ENCODE data around the gene CHI3L2. TPM values are rescaled to one million over a fixed set of nuclear protein-coding genes. Genes with fewer than 3 reads are reported as not detected.

CHI3L2 gene
- total RNA-seq, 2 experiments from 2014 or later = 9.2 to 10.4 TPM

DNA sequence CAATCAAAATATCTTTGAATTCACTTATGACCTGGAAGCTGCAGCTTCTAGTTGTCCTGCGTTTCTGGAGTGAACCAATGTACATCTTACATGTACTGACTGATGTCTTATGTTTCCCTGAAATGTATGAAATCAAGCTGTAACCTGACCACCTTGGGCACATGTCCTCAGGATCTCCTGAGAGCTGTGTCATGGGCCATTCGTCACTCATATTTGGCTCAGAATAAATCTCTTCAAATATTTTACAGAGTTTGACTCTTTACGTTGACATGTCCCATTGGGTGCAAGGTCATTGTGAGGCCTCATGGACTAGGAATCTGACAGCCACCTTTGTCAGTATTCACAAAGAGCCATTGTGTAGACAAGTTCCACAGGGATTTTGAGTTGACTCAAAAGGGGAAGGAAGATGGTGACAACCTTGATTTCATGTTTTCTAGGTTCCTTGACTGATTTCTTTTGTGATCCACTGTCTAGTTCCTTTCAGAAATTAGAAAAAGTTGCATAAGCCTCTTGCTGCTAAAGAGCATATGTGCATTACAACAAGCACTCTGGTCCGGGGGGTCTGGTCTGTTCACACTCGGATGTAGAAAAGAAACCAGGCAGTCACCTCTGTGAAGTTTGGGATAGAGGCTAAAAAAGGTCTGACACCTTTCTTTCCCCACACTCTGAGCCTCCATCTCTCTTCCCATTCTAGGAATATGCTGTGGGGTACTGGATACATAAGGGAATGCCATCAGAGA, 10.7 kb downstream of the CHI3L2 start:
- POLR2A ChIA-PET = interaction anchor here (0.8 kb wide), 1 partner anchor 9 kb away, joined by 3 read pairs; no protein-coding TSS in a partner anchor
- DNase-seq = no peak
- peaks cover 6% of the 10 kb centered on the region for H3K36me3 Mint-ChIP-seq (ENCODE audit: low read depth)
- no peak overlapping the region for H3K27ac Mint-ChIP-seq
- no peak for ATAC-seq
- CTCF ChIA-PET = no interaction called here
- H3K9me3 Mint-ChIP-seq = no peaks in the 10 kb centered on the region
- no peaks in the 10 kb centered on the region for H3K27me3 Mint-ChIP-seq
- intact Hi-C loops (cut with micrococcal nuclease) = no loop called here
- TF ChIP-seq, protein P1, sequence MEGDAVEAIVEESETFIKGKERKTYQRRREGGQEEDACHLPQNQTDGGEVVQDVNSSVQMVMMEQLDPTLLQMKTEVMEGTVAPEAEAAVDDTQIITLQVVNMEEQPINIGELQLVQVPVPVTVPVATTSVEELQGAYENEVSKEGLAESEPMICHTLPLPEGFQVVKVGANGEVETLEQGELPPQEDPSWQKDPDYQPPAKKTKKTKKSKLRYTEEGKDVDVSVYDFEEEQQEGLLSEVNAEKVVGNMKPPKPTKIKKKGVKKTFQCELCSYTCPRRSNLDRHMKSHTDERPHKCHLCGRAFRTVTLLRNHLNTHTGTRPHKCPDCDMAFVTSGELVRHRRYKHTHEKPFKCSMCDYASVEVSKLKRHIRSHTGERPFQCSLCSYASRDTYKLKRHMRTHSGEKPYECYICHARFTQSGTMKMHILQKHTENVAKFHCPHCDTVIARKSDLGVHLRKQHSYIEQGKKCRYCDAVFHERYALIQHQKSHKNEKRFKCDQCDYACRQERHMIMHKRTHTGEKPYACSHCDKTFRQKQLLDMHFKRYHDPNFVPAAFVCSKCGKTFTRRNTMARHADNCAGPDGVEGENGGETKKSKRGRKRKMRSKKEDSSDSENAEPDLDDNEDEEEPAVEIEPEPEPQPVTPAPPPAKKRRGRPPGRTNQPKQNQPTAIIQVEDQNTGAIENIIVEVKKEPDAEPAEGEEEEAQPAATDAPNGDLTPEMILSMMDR (IDR thresholded peaks at IDR 0.05) = no peak
- H3K4me1 Mint-ChIP-seq (ENCODE audit: low read depth) = peaks cover 3% of the 10 kb centered on the region
- H3K4me3 Mint-ChIP-seq = no peak overlapping the region

DNA sequence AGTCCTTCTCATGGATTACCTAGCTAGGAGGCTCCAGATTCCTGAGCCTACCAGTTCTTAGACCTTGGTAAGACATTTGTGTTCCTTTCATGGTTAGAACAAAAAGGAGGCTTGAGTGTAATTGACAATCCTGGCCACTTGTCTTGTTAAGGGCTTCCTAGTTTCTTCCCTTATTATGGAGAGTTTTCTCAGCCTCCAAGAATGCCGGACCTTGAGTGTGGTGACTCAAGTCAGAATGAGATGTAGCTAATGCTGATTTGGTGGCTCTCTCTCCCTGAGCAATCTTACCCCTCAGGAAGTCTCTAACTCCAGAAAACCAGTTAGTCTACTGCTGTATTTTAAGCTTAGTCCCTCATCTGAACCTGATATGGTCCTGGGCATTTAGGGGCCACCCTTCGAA, 14.3 kb downstream of the CHI3L2 start:
- intact Hi-C loops (cut with micrococcal nuclease) = no loop called here
- TF ChIP-seq, protein P1 (IDR thresholded peaks at IDR 0.05) = no peak
- H3K4me3 Mint-ChIP-seq = no peak overlapping the region
- H3K27ac Mint-ChIP-seq = no peak overlapping the region
- peaks cover 5% of the 10 kb centered on the region for H3K36me3 Mint-ChIP-seq (ENCODE audit: low read depth)
- no peaks in the 10 kb centered on the region for H3K9me3 Mint-ChIP-seq
- H3K27me3 Mint-ChIP-seq = no peaks in the 10 kb centered on the region
- DNase-seq (no peak), ATAC-seq (no peak)
- H3K4me1 Mint-ChIP-seq (ENCODE audit: low read depth) = no peaks in the 10 kb centered on the region
- CTCF ChIA-PET = interaction anchor here (1.2 to 1.4 kb wide), 2 partner anchors 12 to 91 kb away, joined by 3 to 4 read pairs; no protein-coding TSS in a partner anchor
- POLR2A ChIA-PET = interaction anchor here (1.3 kb wide), 1 partner anchor 25 kb away, joined by 3 read pairs; no protein-coding TSS in a partner anchor

DNA sequence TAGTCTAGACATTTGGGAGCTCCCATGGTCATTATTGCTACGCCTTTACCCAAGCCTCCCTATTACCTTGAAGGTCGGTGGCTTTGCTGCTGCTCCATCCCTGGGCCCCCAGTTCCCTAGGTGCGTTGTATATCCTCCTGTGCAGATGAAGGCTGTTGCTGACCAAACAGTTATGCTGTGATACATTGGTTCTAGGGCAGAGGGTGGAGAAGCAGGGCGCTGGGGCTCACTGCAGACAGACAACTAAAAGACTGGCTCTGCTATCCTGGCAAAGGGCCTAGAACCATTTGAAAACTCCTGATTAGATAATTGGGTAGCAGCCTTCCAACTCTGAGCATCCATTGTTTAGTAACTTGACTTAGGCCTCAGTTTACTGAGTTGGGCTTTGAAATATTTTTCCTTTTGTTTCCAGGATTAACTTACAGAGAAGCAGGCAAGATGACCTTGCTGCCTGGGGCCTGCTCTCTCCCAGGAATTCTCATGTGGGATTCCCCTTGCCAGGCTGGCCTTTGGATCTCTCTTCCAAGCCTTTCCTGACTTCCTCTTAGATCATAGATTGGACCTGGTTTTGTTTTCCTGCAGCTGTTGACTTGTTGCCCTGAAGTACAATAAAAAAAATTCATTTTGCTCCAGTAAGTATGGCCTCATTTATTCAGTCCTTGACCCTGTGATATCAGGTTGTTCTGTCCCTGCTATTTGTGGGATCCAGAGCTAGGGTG, 15.5 kb downstream of the CHI3L2 start:
- CTCF ChIA-PET = interaction anchor here (1.4 kb wide), 1 partner anchor 11 kb away, joined by 3 read pairs; no protein-coding TSS in a partner anchor
- no peak for ATAC-seq
- H3K27me3 Mint-ChIP-seq = no peaks in the 10 kb centered on the region
- H3K27ac Mint-ChIP-seq = no peak overlapping the region
- TF ChIP-seq, protein P1 (IDR thresholded peaks at IDR 0.05) = no peak
- no peak overlapping the region for H3K4me3 Mint-ChIP-seq
- intact Hi-C loops (cut with micrococcal nuclease) = no loop called here
- no peaks in the 10 kb centered on the region for H3K4me1 Mint-ChIP-seq (ENCODE audit: low read depth)
- peaks cover 2% of the 10 kb centered on the region for H3K36me3 Mint-ChIP-seq (ENCODE audit: low read depth)
- POLR2A ChIA-PET = interaction anchor here (1.3 to 1.4 kb wide), 2 partner anchors 10 to 24 kb away, joined by 3 read pairs; no protein-coding TSS in a partner anchor
- DNase-seq = no peak
- no peaks in the 10 kb centered on the region for H3K9me3 Mint-ChIP-seq

DNA sequence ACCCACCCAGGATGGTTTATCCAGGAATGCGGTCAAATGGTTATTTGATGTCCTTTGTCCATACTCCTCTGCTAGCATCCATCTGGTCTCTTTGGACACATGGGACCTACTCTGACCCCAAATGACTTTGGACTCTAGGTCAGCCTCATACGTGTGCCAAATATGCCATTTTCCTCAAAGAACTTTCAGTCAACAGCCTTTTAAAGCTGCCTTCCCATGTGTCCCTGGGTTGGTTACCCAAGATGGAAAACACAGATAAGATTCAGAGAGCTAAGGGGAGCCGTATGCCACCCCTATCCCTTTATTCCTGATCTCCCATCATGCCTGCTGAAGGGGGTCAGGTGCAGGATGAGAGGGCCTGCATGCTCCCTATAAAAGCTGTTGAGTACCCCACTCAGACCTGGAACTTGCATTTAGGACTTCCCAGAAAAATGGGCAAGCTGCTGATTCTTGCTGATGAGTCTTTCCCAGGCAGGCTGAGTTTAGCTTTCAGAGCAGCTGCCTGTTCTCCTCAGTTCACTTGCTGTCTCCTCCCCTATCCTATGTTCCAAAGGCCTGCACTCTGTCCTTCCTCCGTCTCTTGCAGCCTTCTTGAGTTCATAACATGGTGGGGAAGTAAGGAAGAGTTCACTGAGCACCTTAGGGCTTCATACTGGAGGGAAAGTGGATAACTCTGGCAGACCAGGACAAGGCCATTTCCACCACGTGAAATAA, 19.8 kb downstream of the CHI3L2 start:
- no peaks in the 10 kb centered on the region for H3K27me3 Mint-ChIP-seq
- TF ChIP-seq, protein P1 (IDR thresholded peaks at IDR 0.05) = no peak
- peaks cover 12% of the 10 kb centered on the region for H3K4me1 Mint-ChIP-seq (ENCODE audit: low read depth)
- H3K27ac Mint-ChIP-seq = no peak overlapping the region
- H3K9me3 Mint-ChIP-seq = no peaks in the 10 kb centered on the region
- ATAC-seq (no peak), DNase-seq (no peak)
- ChIA-PET POLR2A (interaction anchor here (1.1 kb wide), 1 partner anchor 59 kb away, joined by 3 read pairs; no protein-coding TSS in a partner anchor), CTCF (interaction anchor here (0.6 to 1.2 kb wide), 2 partner anchors 24 kb away, joined by 3 to 5 read pairs; no protein-coding TSS in a partner anchor)
- intact Hi-C loops (cut with micrococcal nuclease) = no loop called here
- no peak overlapping the region for H3K4me3 Mint-ChIP-seq
- H3K36me3 Mint-ChIP-seq (ENCODE audit: low read depth) = peaks cover 2% of the 10 kb centered on the region

Data from activated CD8-positive, alpha-beta T cell treated with anti-CD3 and anti-CD28 coated beads for 36 hours (primary cell).